ENCODE measurements around the gene KIF5A.

DNA sequence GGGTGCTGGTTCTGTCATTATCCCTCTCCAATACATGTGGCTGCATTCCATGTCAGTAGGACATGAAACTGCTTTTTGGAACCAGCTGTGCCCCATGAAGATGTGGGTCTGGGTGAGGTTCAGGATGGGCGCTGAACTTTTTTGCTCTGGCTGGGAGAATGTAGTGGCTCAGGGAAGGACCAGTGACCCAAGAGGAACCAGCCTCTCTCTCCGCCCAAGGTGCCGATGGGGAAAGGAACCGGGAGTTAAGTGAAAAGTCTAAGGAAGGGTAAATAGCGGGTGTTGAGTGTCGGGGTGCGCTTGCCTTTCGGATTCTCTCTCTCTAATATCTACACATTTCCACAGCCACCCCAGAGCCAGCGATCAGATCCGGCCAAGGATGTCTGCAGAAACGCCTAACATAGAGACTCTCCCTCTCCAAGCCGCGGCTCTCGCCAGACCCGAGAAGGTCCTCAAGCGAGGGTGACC is 69.2 kb downstream of the KIF5A start:
- TF ChIP-seq, protein P1, sequence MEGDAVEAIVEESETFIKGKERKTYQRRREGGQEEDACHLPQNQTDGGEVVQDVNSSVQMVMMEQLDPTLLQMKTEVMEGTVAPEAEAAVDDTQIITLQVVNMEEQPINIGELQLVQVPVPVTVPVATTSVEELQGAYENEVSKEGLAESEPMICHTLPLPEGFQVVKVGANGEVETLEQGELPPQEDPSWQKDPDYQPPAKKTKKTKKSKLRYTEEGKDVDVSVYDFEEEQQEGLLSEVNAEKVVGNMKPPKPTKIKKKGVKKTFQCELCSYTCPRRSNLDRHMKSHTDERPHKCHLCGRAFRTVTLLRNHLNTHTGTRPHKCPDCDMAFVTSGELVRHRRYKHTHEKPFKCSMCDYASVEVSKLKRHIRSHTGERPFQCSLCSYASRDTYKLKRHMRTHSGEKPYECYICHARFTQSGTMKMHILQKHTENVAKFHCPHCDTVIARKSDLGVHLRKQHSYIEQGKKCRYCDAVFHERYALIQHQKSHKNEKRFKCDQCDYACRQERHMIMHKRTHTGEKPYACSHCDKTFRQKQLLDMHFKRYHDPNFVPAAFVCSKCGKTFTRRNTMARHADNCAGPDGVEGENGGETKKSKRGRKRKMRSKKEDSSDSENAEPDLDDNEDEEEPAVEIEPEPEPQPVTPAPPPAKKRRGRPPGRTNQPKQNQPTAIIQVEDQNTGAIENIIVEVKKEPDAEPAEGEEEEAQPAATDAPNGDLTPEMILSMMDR (IDR thresholded peaks at IDR 0.05), result no peak
- no peak for TF ChIP-seq POLR2A (IDR thresholded peaks at IDR 0.05)

Data from lower leg skin (tissue), 3 donors.